IPS-11a (cell line): ENCODE measurements around the gene TBXAS1.

Experiments
- H3K4me3 ChIP-seq: one replicate; pipeline ENCODE4 v1.5.1; 2013; ENCODE audit warnings: low read depth, low read length, control low read depth

The TBXAS1 gene

GRCh38 chr7:140039896-140040295, 210.8 kb downstream of the TBXAS1 start:
- no peak overlapping the region for H3K4me3 ChIP-seq

DNA sequence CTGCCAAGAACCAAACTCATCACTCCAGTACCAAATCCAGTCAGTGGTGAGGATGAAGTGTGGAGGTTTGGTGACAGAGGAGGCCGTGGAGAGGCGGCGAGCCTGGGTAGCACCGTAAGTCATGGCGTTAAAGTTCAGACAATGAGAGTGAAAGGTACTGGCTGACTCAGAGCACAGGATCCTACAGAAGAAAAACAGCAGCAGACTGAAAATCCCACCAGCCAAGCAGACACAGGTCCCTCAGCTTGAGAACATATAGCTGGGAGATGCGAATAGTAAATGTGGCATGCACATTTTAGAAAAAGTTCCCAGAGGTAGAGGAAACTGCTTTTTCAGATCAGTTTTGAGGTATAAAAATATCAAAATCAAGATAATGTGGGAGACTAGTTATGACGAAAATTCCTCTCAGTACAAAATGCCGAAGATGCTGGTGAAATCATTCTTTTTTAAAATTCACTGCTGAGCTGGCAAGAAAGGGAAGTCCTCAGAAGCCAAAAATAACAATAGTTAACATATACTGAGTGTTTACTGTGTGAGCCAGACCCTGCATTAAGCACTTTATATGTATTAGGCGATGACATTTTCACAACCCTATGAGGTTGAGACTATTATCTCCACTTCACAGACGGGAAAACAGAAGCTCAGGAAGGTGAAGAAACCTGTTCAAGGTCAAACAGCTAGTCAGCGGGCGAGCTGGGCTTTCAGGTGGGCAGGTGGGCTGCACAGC, 212.8 kb downstream of the TBXAS1 start:
- no peak overlapping the region for H3K4me3 ChIP-seq

GRCh38 chr7:140042386-140042670, 213.3 kb downstream of the TBXAS1 start:
- H3K4me3 ChIP-seq: no peak overlapping the region

DNA sequence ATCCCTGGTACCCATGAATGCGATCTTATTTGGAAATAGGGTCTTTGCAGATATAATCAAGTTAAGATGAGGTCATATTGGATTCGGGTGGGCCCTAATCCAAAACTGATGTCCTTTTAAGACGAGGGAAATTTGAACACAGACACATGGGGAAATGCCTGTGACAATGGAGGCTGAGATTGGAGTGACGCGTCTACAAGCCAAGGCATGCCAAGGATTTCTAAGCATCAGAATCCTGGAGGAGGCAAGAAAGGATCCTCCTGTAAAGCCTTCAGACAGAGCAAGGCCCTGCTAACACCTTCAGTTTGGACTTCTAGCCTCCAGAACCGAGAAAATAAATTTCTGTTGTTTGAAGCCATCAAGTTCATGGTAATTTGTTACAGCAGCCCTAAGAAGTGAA, 215.2 kb downstream of the TBXAS1 start:
- H3K4me3 ChIP-seq: no peak overlapping the region

- H3K4me3 ChIP-seq: no peak overlapping the region
Observed at GRCh38 chr7:140045697-140046096, 216.6 kb downstream of the TBXAS1 start.

DNA sequence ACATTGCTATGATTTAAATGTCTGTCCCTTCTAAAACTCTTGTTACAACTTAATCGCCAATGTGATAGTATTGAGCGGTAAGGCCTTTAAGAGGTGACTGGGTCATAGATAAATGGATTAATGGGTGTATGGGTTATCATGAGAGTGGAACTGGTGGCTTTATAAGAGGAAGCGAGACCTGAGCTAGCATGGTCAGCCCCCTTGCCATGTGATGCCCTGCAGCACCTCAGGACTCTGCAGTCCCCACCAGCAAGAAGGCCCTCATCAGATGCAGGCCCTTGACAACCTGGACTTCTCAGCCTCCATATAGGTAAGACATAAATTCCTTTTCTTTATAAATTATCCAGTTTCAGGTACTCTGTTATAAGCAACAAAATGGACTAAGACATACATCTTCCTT, 218.1 kb downstream of the TBXAS1 start:
- no peak overlapping the region for H3K4me3 ChIP-seq

DNA sequence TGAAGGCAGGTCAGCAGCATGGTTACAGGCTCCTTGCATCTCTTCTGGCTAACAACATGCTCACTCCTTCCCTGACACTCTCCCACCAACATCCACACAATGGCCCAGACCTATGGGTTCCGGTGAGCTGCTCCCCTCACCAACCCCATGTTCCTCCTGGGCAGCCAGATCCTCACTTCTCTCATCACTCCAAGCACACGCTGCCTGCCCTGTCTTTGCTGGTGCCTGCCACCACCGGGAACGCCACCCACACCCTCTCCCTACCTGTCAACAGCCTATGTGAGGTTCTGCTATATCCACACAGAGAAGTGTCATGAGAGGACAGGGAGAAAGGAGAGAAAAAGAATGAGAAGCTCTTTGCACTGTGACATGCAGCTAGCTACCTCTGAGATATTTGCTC, 219.1 kb downstream of the TBXAS1 start:
- no peak overlapping the region for H3K4me3 ChIP-seq

GRCh38 chr7:140048989-140049338, 219.9 kb downstream of the TBXAS1 start:
- no peak overlapping the region for H3K4me3 ChIP-seq

- no peak overlapping the region for H3K4me3 ChIP-seq
Observed at GRCh38 chr7:140049339-140050024, 220.4 kb downstream of the TBXAS1 start.

DNA sequence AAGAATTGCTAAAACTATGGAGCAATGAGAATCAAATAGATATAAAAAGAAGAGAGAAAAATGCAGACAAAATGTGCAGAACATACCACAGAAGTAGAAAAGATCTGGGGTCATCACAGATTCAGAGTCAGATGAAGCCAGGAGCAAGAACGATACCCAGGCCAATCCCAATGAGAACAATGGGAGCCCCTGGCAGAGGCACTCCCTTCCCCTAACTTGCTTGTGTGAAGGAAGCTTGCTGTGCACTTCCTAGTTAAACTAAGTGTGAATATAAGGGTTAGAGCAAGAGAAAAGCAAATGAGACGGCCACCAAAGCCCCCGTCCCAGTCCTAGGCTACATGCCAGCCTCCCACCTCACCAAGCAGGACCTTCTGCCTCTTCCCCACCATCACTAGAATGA, 221.0 kb downstream of the TBXAS1 start:
- no peak overlapping the region for H3K4me3 ChIP-seq

DNA sequence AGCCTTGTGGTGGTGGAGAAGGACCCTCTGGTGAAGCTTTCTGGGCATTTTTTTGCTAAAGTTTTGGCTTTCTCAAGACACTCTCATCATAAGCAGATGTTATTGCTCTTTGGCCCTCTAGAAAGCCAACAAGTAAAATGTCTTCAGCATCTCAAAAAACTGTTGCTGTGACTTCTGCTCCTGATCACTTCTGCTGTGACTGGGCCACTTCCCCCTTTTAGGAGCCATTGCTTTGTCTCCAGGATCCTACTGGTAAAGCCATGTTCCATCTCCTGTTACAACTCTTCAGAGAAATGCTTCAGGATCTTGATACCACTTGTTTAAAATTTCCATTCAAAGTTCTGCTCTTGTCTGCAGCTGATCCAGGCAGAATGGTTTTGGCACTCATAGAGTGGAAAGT, 222.8 kb downstream of the TBXAS1 start:
- H3K4me3 ChIP-seq: no peak overlapping the region

DNA sequence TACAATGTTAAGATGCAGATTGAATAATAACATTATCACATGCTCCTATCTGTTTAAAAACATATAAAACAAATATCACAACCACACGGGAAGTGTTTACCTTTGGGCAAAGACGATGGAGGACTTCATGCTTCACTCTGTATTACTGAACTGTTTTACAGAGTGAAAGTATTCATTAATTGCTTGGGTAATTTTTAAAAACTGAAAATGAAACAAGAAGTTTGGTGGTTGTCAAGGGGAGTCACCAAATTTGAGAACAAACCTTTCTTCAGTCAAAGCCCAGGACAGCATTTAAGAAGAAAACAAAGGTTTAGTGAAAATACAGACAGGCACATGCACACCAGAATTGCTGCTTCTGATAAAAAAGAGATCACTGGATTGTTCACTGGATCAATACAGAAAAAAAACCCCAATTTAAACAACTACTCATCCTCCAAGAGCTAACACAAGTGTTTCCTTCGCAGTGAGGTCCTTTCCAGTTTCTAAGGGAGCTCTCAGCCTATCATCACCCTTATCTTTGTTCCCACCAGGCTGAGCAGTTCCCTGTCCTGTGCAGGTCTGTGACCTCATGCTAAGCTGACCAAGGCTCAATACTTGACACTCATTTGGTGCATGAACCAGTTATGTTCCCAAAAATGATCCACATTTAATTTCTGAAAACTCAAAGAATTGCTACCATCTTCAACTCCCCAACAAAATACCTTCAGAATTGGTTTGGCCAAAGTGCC, 224.9 kb downstream of the TBXAS1 start:
- no peak overlapping the region for H3K4me3 ChIP-seq

- no peak overlapping the region for H3K4me3 ChIP-seq
Observed at GRCh38 chr7:140054751-140055150, 225.7 kb downstream of the TBXAS1 start.

DNA sequence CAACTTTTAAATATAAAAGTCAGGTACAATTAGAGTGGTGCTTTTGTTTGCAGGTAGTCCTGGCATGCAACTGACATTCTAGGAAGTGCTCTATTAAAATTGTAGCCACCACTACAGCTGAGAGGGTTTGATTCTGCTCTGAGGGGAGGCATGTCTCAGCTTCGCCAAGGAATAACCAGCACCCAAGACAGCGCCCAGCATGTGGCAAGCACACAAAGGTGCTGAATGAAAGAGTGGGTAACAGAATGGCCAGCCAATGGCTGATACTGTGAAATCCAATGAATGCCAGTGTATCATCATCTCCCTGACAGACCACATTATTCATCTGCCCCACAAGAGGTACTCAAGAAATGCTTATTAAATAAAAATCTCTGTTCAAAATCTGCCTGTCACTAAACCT, 226.8 kb downstream of the TBXAS1 start:
- no peak overlapping the region for H3K4me3 ChIP-seq

- no peak overlapping the region for H3K4me3 ChIP-seq
Observed at GRCh38 chr7:140056431-140057142, 227.5 kb downstream of the TBXAS1 start.

DNA sequence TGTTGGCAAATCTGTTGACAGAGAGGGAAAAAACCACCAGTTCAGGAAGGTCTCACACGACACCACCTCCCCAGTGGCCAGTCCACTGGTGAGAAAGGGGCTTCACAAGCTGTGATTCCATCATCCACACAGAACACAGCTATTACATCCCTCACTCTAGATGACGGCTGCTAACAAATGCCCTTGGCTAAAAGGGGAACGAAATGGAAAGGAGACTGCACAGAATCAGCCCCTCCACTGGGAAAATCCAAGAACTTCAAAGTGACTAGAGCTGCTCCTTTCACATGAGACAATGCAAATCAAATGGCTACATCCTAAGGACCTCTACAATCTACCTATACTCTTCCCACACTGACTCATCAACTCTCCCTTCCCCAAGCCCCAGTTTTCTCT, 228.1 kb downstream of the TBXAS1 start:
- H3K4me3 ChIP-seq: no peak overlapping the region

DNA sequence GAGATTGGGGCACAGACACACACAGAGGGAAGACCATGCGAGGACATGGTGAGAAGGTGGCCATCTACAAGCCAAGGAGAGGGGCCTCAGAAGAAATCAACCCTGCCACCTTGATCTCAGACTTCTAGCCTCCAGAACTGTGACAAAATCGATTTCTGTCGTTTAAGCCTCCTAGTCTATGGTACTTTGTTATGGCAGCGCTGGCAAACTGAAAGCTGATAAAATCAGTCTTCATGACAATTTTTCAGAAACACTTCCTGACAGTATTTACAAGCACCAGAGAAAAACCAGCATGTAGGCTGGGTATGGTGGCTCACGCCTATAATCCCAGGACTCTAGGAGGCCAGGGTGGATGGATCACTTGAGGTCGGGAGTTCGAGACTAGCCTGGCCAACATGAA, 229.5 kb downstream of the TBXAS1 start:
- H3K4me3 ChIP-seq: no peak overlapping the region

DNA sequence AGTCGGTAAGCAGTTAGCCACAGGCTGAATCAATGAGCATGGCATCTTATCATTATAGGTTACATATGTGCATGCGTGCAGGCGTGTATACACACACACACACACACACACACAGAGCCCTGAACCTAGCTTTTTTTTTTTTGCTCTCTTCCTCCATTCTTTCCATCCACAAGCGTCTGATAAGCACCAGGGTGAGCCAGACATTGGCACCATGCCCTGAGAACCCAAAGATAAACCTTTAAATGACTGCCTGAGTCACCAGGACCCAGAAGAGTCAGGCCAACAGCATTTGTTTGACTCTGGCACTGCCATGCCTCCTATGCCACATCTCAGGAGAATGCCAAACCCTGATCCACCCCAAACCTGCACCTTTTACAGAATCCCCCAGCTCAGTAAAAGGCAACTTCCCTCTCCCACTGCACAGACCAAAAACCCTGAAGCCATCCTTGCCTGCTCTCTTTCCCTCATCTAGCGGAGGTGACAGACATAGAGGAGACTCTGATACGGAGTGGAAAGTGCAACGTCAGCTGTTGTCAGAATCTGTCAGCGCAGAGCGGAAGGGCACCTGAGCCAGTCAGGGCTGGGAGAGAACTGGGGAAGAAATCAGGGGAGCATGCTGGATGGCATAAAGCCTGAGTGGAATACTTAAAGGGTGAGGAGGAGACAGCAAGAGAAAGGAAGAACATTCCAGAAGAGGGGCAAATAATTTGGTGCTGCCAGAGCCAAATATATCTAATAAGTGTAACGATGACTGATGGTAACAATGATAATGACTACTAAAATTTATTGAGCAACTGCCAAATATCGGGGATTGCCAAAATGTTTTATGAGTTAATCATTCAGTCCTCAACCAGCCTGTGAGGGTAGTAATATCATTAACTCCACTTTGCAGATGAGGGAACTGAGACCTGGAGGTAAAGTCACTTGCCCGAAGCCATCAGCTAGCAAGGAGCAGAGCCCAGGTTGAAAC, 230.5 kb downstream of the TBXAS1 start:
- no peak overlapping the region for H3K4me3 ChIP-seq

GRCh38 chr7:140060243-140060630, 231.2 kb downstream of the TBXAS1 start:
- no peak overlapping the region for H3K4me3 ChIP-seq

GRCh38 chr7:140060788-140061606, 231.9 kb downstream of the TBXAS1 start:
- no peak overlapping the region for H3K4me3 ChIP-seq
